Stimulated activated naive CD8-positive, alpha-beta T cell treated with anti-CD3 and anti-CD28 coated beads, Interleukin-15, amount 100 ng/mL, for 72 hours (primary cell): ENCODE measurements around the gene KRI1.

Experiments
- ATAC-seq: fragments of 150-1000 bp; cut with Tn5 transposase; 2 replicates; pipeline ENCODE4 v1.10.0; 2021; ENCODE audit warnings: mild to moderate bottlenecking, moderate library complexity
- DNase-seq, 2 donors: peaks; one replicate each; pipeline ENCODE4 v3.0.0; 2021 to 2022
- H3K27ac Mint-ChIP-seq, 2 donors: one replicate each; pipeline ENCODE4 v1.8.0; 2022; ENCODE audit warnings: mild to moderate bottlenecking in 2 of 2, mixed read lengths in 2 of 2, moderate library complexity in 2 of 2
- H3K27me3 Mint-ChIP-seq: one replicate; pipeline ENCODE4 v1.8.0; 2022; ENCODE audit warnings: mixed read lengths
- H3K4me1 Mint-ChIP-seq: one replicate; pipeline ENCODE4 v1.8.0; 2022; ENCODE audit warnings: mild to moderate bottlenecking, mixed read lengths
- H3K4me3 Mint-ChIP-seq, 2 donors: one replicate each; pipeline ENCODE4 v1.8.0; 2022; ENCODE audit warnings: mild to moderate bottlenecking in 2 of 2, mixed read lengths in 2 of 2, moderate library complexity in 1 of 2
- H3K9me3 Mint-ChIP-seq, 2 donors: one replicate each; pipeline ENCODE4 v1.8.0; 2022; ENCODE audit warnings: mixed read lengths in 2 of 2

KRI1 gene

DNA sequence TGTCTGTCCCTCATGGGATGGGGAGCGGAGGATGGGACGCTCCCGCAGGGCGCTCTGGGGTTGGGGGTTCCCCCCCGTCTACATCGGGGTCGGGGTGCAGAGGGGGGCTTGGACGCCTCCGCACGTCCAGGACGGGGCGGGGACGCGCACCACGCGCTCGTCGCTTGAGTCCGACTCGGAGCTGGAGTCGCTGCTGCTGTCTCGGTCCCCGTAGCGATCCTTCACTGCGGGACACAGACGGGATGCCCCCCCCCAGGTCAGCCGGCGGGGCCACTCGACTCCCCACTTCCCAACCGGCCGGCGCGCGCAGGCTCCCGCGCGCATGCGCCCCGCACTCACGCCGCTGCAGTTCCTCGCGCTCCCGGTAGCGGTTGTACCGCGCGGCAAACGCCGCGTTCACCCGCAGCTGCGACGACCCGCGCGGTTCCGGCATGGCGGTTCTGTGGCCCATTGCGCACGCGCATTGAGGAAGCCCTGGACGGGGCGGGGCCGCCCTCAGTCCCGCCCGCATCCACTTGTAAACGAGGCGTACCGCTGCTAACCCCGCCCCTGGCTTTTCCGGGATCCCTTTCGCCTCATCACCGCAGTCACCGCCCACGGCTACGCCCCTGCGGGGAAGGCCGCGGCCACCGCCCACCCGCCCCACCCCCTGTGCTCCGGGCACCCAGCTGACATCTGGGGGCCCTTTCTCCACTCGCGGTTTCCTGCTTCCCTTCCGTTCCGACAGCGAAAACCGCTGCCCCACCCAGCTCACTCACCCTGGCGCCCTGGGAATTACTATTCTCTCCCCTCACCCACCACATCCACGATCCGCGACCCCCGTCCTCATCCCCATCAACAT lies at the start of gene KRI1:
Gene KRI1 (minus strand): TSS at position 444 of the 841 bp plus-strand sequence. CDS start 11 bp downstream, at position 433.
- DNase-seq (peak; percentile 99 to 100), ATAC-seq (peak; percentile 52)
- Mint-ChIP-seq H3K9me3 (no peaks in the 10 kb centered on the region), H3K27me3 (no peaks in the 10 kb centered on the region), H3K4me3 (peak within 1 kb of the TSS; percentile 97 to 98), H3K27ac (peak within 1 kb of the TSS; percentile 98 to 99), H3K4me1 (peaks cover 58% of the 10 kb centered on the region)

DNA sequence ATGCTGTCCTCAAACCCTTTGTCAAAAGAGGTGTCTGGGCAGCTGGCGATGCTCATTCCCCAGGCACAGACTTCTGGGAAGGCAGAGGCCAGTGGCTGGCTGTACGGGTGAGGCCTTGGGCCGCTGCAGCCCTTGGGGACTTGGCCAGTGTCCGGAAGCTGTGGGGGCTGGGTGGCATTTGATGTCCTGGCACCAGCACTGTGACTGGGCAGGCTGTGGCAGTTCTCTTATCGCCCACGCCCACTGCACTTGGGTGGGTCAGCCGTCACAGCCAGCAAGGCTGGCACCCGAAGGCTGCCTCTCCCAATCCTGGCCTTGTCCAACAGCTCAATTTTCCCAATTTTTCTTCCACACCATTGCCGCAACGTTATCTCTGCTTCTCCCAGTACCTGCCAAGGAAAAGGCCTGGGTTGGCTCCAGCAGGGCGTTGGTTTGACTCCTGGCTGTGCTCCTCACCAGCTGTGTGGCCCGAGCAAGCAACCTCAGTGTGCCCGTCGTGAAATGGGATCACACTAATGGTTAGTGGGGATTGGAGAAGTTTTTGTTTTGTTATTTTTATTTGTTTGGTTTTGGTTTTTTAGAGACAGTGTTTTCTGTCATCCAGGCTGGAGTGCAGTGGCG lies 46.8 kb upstream of the KRI1 start:
- Mint-ChIP-seq H3K27ac (no peak overlapping the region), H3K9me3 (no peaks in the 10 kb centered on the region), H3K4me3 (no peak overlapping the region), H3K4me1 (peaks cover 38% of the 10 kb centered on the region), H3K27me3 (no peaks in the 10 kb centered on the region)
- DNase-seq (no peak), ATAC-seq (no peak)

DNA sequence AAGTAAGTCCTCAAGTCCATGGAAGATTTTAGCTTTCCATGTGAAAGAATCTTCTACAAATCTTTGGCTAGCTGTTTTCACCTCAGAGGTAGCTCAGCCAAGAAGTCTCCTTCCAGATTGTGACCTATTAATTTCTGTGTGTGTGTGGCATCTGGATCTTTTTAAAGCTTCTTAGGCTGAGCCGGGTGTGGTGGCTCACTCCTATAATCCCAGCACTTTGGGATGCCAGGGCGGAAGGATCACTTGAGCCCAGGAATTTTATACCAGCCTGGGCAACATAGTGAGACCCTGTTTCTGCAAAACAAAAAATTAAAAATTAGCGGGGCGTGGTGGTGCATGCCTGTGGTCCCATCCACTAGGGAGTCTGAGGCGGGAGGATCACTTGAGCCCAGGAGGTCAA lies 46.1 kb upstream of the KRI1 start:
- no peaks in the 10 kb centered on the region for H3K9me3 Mint-ChIP-seq
- no peaks in the 10 kb centered on the region for H3K27me3 Mint-ChIP-seq
- DNase-seq (no peak), ATAC-seq (no peak)
- H3K4me1 Mint-ChIP-seq = peaks cover 34% of the 10 kb centered on the region
- peak overlapping the region; percentile 14 to 42 for H3K27ac Mint-ChIP-seq
- no peak overlapping the region for H3K4me3 Mint-ChIP-seq

DNA sequence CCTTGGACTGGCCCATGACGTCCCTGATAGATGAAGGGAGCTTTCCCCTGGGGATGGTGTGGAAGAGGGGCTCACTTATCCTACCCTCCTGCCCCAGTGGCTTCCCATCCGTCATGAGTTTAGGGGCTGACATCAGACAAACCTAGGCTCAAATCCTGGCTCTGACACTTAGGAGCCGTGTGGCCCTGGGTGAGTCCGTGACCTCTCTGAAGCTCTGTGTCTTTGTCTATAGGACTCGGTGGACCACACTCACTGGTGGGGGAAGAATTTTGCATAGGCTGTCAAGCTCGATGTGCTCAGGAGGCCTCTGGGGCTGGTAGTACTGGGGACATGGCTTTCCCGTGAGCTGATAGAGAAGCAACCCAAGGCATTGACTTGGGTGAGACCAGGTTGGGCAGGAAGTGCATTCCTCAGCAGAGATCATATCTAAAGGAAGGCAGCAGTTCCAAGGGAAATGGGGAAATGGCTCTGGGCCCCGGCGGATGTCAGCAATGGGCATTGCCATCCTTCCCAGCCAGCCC lies 38.7 kb upstream of the KRI1 start:
- Mint-ChIP-seq H3K27me3 (no peaks in the 10 kb centered on the region), H3K27ac (peak overlapping the region; percentile 98 to 99), H3K4me3 (peak overlapping the region; percentile 89 to 91), H3K9me3 (no peaks in the 10 kb centered on the region), H3K4me1 (peaks cover 26% of the 10 kb centered on the region)
- peak; percentile 26 to 28 for DNase-seq
- ATAC-seq = no peak

DNA sequence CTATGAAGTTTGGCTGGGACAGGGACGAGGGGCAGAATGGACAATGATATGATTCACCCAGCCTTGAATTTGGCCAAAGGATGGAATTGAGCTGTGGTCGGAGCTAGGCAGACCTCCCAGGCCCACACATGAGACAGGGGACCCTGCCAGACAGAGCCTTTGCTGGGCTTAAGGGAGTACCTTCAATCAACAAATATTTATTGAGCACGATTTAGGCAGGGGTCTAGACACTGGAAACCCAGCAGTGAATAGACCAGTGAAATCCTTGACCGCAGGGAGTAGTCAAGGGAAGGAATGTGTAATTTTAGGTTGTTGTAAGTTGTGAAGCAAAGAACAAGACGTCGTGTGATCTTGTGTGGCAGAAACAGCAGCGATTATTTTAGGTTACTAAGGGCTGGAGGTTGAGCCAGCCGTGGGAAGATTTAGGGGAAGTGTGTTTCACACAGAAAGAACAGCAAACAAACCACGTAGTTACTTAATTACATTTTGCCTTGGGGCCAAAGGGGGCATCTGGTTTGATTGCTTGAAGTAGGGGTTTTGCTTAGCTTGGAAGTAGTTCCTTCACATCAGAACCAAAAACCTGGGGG lies 38.2 kb upstream of the KRI1 start:
- H3K9me3 Mint-ChIP-seq = no peaks in the 10 kb centered on the region
- DNase-seq = peak in 1 of 2 donors; percentile 38
- H3K4me3 Mint-ChIP-seq = peak overlapping the region; percentile 89 to 91
- H3K4me1 Mint-ChIP-seq = peaks cover 26% of the 10 kb centered on the region
- no peaks in the 10 kb centered on the region for H3K27me3 Mint-ChIP-seq
- peak overlapping the region; percentile 98 to 99 for H3K27ac Mint-ChIP-seq
- peak; percentile 22 for ATAC-seq

DNA sequence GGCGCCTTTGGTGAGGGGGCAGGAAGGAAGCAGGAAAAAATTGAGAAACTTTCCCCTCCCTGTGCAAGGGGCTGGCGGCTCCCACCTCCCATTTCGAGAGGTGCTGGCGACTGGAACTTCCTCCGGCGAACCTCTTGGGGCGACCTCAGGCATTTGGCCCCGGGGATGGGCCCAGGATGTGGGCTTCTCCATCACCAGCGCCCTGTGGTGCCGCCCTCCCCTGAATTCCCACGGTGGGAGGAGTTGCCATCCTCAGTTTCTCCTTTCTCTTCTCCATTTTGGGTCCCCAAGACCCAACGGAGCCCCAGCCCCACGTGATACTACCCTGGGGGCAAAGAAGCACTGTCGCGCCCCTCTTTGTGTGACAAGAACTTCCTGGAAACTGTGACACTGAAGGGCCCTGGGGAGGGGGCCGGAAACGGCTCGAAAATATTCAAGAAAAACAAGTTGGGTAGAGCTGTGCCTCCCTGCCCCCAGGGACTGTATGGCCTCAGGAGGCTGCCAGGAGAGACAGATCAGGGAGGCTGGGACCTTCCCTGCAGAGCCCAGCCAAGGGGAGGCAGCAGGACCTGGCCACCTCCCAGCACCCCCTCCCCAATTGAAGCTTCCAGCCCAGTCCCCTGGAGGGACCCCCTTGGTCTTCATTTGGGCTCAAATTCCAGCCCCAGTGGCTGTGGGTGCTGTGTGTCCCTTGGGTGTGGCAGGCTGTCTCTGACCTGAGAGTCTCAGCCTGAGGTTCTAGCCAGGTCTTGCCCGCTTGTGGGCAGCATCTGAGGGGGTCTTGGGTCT lies 37.5 kb upstream of the KRI1 start:
- Mint-ChIP-seq H3K27me3 (no peaks in the 10 kb centered on the region), H3K4me1 (peaks cover 26% of the 10 kb centered on the region), H3K9me3 (no peaks in the 10 kb centered on the region), H3K27ac (peak overlapping the region; percentile 98 to 99), H3K4me3 (peak overlapping the region; percentile 89 to 91)
- DNase-seq (peak; percentile 83 to 89), ATAC-seq (peak; percentile 84)

DNA sequence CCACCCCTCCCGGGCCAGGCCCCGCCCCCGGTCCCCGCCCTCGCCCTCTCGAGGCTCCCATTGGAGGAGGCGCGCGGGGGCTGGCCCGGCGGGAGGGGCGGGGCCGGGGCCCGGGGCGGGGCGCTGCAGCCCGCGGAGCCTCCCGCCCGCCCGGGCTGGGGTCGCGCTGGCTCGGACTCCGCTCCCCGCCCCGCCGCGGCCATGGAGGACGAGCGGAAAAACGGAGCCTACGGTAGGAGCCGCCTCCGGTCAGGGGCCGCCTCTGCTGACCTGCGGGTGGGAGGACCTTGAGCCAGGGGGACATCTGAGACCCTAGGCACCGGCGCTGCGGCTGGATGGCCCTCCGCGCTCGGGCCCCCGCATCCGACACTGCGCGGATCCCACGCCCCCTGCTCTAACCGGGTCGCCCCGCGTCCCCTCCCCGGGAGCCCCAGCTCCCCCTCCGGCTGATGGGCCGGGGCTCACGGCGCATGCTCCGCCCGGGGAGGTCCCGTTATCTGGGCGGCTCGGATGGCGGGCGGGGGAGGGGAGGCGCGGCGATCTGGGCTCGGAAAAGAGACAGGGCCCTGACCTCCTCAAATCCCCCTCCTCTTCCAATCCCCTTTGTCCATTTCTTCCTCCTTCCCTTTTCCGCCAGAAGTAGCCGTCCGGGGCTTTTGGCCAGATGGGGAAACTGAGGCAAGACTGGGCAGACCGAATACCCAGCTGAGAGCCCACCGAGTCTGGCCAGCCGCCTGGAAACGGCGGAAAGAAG lies 36.7 kb upstream of the KRI1 start:
- Mint-ChIP-seq H3K4me1 (peaks cover 21% of the 10 kb centered on the region), H3K4me3 (peak overlapping the region; percentile 89 to 91), H3K27ac (peak overlapping the region; percentile 98 to 99), H3K27me3 (no peaks in the 10 kb centered on the region), H3K9me3 (no peaks in the 10 kb centered on the region)
- ATAC-seq (peak; percentile 80), DNase-seq (peak; percentile 84 to 85)

DNA sequence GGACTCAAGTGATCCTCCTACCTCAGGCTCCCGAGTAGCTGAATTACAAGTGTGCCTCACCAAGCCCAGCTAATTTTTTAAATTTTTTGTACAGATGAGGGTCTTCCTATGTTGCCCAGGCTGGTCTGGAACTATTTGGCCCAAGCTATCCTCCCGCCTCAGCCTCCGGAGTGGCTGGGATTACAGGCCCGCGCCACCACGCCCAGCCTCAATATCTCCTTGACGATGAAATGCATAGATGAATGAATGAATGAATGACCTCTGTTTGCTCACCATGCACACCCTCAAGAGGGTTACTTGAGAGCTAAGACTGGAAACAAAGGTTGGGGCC lies 36.2 kb upstream of the KRI1 start:
- peaks cover 23% of the 10 kb centered on the region for H3K4me1 Mint-ChIP-seq
- no peaks in the 10 kb centered on the region for H3K27me3 Mint-ChIP-seq
- DNase-seq = no peak
- no peak for ATAC-seq
- peak overlapping the region; percentile 58 to 68 for H3K4me3 Mint-ChIP-seq
- H3K9me3 Mint-ChIP-seq = no peaks in the 10 kb centered on the region
- peak overlapping the region in 1 of 2 donors; percentile 82 for H3K27ac Mint-ChIP-seq

DNA sequence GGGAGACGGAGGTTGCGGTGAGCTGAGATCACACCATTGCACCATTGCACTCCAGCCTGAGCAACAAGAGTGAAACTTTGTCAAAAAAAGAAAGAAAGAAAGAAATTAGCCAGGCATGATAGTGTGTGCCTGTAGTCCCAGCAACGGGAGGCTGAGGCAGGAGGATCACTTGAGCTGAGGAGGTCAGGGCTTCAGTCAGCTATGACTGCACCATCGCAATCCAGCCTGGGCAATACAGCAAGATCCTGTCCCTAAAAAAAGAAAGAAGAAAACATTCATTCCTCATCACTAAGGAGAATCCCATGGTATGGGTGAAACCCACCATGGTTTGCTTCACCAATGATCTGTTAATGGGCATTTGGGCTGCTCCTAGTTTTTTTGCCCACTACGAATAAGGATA lies 34.3 kb upstream of the KRI1 start:
- ATAC-seq (no peak), DNase-seq (no peak)
- Mint-ChIP-seq H3K9me3 (no peaks in the 10 kb centered on the region), H3K4me3 (no peak overlapping the region), H3K27ac (peak overlapping the region in 1 of 2 donors; percentile 76), H3K27me3 (no peaks in the 10 kb centered on the region), H3K4me1 (peaks cover 41% of the 10 kb centered on the region)

DNA sequence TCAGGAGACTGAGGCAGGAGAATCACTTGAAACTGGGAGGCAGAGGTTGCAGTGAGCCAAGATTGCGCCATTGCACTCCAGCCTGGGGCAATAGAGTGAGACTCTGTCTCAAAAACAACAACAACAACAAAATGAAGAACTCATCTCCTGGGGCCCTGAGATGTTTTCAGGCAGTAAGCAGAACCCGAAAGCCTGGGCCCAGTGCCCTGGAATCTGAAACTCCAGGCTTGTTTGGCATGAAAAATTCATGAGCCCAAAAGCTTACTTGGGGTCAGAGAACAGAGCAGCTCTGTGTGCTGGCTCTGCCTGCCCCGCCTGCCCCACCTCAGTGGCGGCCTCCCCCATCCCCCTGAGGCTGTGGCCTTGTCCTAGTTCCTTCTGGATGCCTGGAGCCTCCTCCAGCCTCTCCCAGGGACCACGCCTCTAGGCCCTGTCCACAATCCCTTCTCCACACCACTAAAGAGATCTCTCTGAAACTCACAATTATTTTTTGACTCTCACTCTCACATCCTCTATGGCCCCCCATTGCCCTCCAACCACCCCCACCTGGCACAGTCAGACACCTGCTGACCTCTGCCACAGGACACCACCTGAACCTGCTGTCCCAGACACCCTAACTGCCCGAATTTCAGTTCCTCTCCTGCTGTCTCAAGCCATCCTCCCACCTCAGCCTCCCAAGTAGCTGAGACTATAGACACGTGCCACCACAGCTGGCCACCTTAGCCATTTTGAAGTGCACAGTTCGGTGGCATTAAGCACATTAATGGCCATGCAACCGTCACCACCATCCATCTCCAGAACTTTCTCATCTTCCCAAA lies 28.2 kb upstream of the KRI1 start:
- no peak overlapping the region for H3K27ac Mint-ChIP-seq
- no peaks in the 10 kb centered on the region for H3K27me3 Mint-ChIP-seq
- DNase-seq = no peak
- no peak overlapping the region for H3K4me3 Mint-ChIP-seq
- ATAC-seq = no peak
- no peaks in the 10 kb centered on the region for H3K9me3 Mint-ChIP-seq
- peaks cover 28% of the 10 kb centered on the region for H3K4me1 Mint-ChIP-seq

DNA sequence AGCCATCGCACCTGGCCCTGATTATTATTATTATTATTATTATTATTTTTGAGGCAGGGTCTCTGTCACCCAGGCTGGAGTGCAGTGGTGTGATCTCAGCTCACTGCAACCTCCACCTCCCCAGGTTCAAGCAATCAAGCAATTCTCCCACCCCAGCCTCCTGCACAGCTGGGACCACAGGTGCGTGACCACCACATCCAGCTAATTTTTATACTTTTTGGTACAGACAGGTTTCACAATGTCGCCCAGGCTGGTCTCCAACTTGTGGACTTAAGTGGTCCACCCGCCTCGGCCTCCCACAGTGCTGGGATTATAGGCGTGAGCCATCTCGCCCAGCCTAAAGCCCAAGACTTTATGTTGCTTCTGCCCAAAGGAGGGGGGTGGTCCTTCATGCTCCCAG lies 27.3 kb upstream of the KRI1 start:
- H3K27ac Mint-ChIP-seq = no peak overlapping the region
- peaks cover 28% of the 10 kb centered on the region for H3K4me1 Mint-ChIP-seq
- no peak for ATAC-seq
- no peak overlapping the region for H3K4me3 Mint-ChIP-seq
- no peak for DNase-seq
- no peaks in the 10 kb centered on the region for H3K9me3 Mint-ChIP-seq
- peaks cover under 1% of the 10 kb centered on the region for H3K27me3 Mint-ChIP-seq

DNA sequence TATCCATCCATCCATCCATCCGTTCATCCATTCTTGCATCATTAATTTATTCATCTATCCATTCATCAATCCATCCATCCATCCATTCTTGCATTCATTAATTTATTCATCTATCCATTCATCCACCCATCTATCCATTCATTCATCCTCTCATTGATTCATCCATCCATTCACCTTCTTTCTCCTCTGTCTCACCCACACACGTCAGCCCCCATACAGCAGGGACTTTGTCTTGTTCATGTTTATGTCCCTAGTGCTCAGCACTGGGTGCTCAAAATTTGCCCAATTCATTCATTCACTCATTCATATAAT lies 22.0 kb upstream of the KRI1 start:
- DNase-seq = no peak
- Mint-ChIP-seq H3K27ac (no peak overlapping the region), H3K9me3 (peaks cover 7 to 9% of the 10 kb centered on the region in 2 donors), H3K4me1 (peaks cover 11% of the 10 kb centered on the region), H3K27me3 (peaks cover 18% of the 10 kb centered on the region), H3K4me3 (no peak overlapping the region)
- ATAC-seq = no peak

DNA sequence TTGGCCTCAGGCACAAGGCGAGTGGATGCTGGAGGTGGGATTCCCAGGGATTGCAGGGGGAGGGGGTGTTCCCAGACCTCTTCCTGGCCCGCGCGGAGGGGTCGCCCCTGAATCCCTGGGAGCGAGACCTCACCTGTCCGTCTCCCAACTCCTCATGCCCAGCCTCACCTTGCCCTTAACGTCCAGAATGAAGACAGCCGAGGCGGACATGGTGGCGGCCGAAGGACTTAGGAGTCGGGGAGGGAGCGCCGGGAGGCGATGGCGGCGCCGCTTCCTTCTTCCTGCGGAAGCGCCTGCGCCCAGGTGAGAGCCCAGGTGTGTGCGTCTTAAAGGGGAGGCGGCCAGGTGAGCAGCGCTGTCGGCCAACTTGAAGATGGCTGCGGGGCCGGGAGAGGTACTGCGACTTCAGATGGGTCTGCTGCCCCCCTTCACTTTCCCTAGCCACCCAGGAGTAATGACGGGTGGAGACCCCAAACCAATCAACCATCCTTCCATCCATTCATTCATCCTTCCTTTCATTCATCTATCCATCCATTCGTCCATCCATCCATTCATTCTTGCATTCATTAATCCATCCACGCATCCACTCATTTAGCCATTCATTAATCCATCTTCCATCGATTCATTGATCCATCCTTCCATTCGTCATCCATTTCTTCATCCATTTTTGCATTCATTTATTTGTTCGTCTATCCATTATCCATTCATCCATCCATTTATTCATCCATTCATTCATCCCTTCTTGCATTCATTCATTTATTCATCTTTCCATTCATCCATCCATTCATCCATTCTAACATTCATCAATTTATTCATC lies 21.4 kb upstream of the KRI1 start, which contains the start of gene AP1M2:
Gene AP1M2 (minus strand): TSS at position 291 of the 817 bp plus-strand sequence. CDS start 81 bp downstream, at position 210.
- Mint-ChIP-seq H3K4me3 (no peak within 1 kb of the TSS), H3K27me3 (peaks cover 18% of the 10 kb centered on the region), H3K27ac (no peak within 1 kb of the TSS), H3K4me1 (peaks cover 11% of the 10 kb centered on the region), H3K9me3 (peaks cover 7 to 9% of the 10 kb centered on the region in 2 donors)
- DNase-seq = no peak
- no peak for ATAC-seq
